ENCODE results near the gene FAM200A. TPM values are rescaled to one million over a fixed set of nuclear protein-coding genes. Genes with fewer than 3 reads are reported as not detected.
A peak's percentile ranks its signal among the peaks of the same experiment; 100 is the strongest.

Gene FAM200A
- total and polyA plus RNA-seq, 2 of the 8 experiments (the other 6 are each of a cell fraction or from before 2014, with no cell fraction given): 4.3 to 7.5 TPM

DNA sequence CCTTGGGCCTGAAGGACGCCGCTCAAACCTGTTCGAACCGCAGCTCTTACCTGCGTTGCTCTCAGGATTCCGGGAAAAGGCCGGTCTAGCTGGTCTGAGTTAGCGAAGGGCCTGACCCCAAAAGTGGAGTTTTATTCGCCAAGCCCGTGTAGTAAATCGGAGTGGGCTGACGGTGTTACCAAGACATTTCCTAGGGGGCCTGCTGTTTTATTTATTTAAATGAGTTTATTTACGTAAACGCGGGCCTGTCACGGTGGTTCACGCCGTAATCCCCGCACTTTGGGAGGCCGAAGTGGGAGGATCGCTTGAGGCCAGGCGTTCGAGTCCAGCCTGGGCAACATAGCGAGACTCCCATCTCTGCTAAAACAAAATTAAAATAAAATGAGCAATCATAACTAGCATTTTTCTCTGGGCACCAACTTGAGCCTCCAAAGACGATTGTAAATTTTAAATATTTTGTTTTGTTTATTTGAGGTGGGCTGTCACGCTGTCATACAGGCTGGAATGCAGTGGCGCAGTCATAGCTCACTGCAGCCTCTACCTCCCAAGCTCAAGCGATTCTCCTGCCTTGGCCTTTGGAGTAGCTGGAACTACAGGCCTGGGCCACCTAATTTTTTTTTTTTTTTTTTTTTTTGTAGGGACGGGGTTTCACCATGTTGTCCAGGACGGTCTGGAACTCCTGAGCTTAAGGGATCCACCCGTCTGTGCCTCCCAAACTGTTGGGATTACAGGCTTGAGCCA, 7.4 kb upstream of the FAM200A start:
- H2BK5ac ChIP-seq (ENCODE audit: low read depth, low read length): peak overlapping the region; percentile 73
- peak overlapping the region; percentile 98 for H3K27ac ChIP-seq (ENCODE audit: low read depth, low read length)
- peak overlapping the region; percentile 98; the same call in 1 of the 2 replicates for H4K8ac ChIP-seq (ENCODE audit: extremely low read depth, insufficient read depth, low read length)
- H3K18ac ChIP-seq (ENCODE audit: extremely low read depth, low read length): peak overlapping the region; percentile 81; the same call in 1 of the 2 replicates
- no peak overlapping the region for H3K14ac ChIP-seq (ENCODE audit: insufficient read length)
- no peak for DNase-seq (ENCODE audit: low read depth in 1 of 2, low spot score in 2 of 2)
- H3K9ac ChIP-seq (replicated peaks in 1 of 4; ENCODE audit: extremely low read depth in 1 of 4, low read depth in 3 of 4, low read length in 3 of 4): peak overlapping the region; percentile 89 to 99 (median 92)
- peak overlapping the region; percentile 79 to 93 for H3K4me2 ChIP-seq (ENCODE audit: insufficient read depth in 1 of 2, low read depth in 2 of 2, low read length in 2 of 2)
- H2BK120ac ChIP-seq (replicated peaks; ENCODE audit: low read depth, low read length): no peak overlapping the region
- H3K79me1 ChIP-seq (ENCODE audit: low read depth, low read length): peaks cover 7% of the 10 kb centered on the region
- WGBS, 2 experiments (ENCODE audit: extremely low coverage in 1 of 2, insufficient coverage in 1 of 2, insufficient read length in 1 of 2, insufficient replicate concordance in 2 of 2, low coverage in 1 of 2, low lambda C conversion rate in 2 of 2, missing lambda C conversion rate in 1 of 2): 39% methylated on average over 31 of the region's 31 CpGs; no CpG with 5 or more reads in 1 of the 2 experiments
- H2AK5ac ChIP-seq (ENCODE audit: low read depth, low read length): no peak overlapping the region; the same call in 1 of the 2 replicates
- no peaks in the 10 kb centered on the region for H3K9me3 ChIP-seq (ENCODE audit: insufficient read depth in 2 of 2, low read depth in 1 of 2, low read length in 1 of 2)
- no peak overlapping the region for H2BK20ac ChIP-seq (ENCODE audit: low read length)
- no peaks in the 10 kb centered on the region for H3K27me3 ChIP-seq (replicated peaks in 1 of 4; ENCODE audit: control insufficient read depth in 3 of 4, extremely low read depth in 1 of 4, insufficient read depth in 3 of 4, low read length in 3 of 4)
- no peak overlapping the region for H4K91ac ChIP-seq (replicated peaks; ENCODE audit: insufficient read length, low read length)
- peak overlapping the region; percentile 84 for H3K56ac ChIP-seq (replicated peaks; ENCODE audit: insufficient read length, low read depth, low read length)
- POLR2A ChIA-PET (ENCODE audit: partially characterized antibody): interaction anchor here (0.6 to 3.5 kb wide), 21 partner anchors 10 to 541 kb away, joined by 3 to 56 read pairs (median 6); partner anchors contain the start of genes TMEM225B, ZKSCAN5, ZNF394 and ZSCAN25
- H3K23ac ChIP-seq (ENCODE audit: insufficient read length): no peak overlapping the region
- H4K5ac ChIP-seq (ENCODE audit: insufficient read length, low read depth, low read length): peak overlapping the region; percentile 90
- CTCF ChIA-PET (ENCODE audit: partially characterized antibody): interaction anchor here (1.3 to 2.5 kb wide), 2 partner anchors 34 to 36 kb away, joined by 6 to 10 read pairs; no protein-coding TSS in a partner anchor
- TF ChIP-seq RBBP5 (IDR thresholded peaks at IDR 0.05; ENCODE audit: borderline replicate concordance, low read depth, low read length) (no peak), KDM1A (IDR thresholded peaks at IDR 0.05; ENCODE audit: borderline replicate concordance, low read length) (peak; percentile 72)
- H3K36me3 ChIP-seq (ENCODE audit: control insufficient read depth in 2 of 4, insufficient read depth in 4 of 4, low read length in 3 of 4): peaks cover 15 to 48% (median 33%) of the 10 kb centered on the region in 4 experiments
- no peak overlapping the region for H2AFZ ChIP-seq (ENCODE audit: low read length)
- H4K20me1 ChIP-seq (replicated peaks in 1 of 2; ENCODE audit: control insufficient read depth in 1 of 2, insufficient read depth in 2 of 2, low read length in 2 of 2): peaks cover 0 to 12% of the 10 kb centered on the region in 2 experiments
- H2BK12ac ChIP-seq (ENCODE audit: low read depth, low read length): no peak overlapping the region
- H3K4me1 ChIP-seq (replicated peaks in 1 of 4; ENCODE audit: control insufficient read depth in 3 of 4, insufficient read depth in 4 of 4, low read length in 3 of 4): peaks cover 0 to 7% (median 0%) of the 10 kb centered on the region in 4 experiments; a peak in 5 of 7 replicates
- H2BK15ac ChIP-seq (ENCODE audit: low read length): no peak overlapping the region; the same call in 1 of the 2 replicates
- peaks cover 5 to 38% of the 10 kb centered on the region in 2 experiments for H3K79me2 ChIP-seq (ENCODE audit: control insufficient read depth in 1 of 2, insufficient read depth in 2 of 2, low read length in 2 of 2)
- H3K23me2 ChIP-seq (ENCODE audit: low read depth, low read length): peaks cover 3% of the 10 kb centered on the region
- H3K4me3 ChIP-seq (ENCODE audit: extremely low read depth in 1 of 4, insufficient read depth in 2 of 4, low read depth in 3 of 4, low read length in 4 of 4): peak overlapping the region; percentile 78 to 100 (median 96)
- FAIRE-seq: no peak
- H3K4ac ChIP-seq (replicated peaks; ENCODE audit: insufficient read length, low read depth, low read length): peak overlapping the region; percentile 20

All from H1 (cell line).